ENCODE measurements around the gene CECR2. TPM values are rescaled to one million over a fixed set of nuclear protein-coding genes. Genes with fewer than 3 reads are reported as not detected.

Gene CECR2
- total RNA-seq, 2 donors from 2014 or later: 2.6 to 3.4 TPM

GRCh38 chr22:17501679-17502285 lies 132.5 kb downstream of the CECR2 start:
- H3K4me3 ChIP-seq: no peak overlapping the region
- intact Hi-C loops (cut with DNase I): no loop called here
- H3K4me1 ChIP-seq: no peaks in the 10 kb centered on the region
- DNase-seq (peak; percentile 17 to 55 (median 19)), ATAC-seq (peak; percentile 77)
- no peaks in the 10 kb centered on the region for H3K9me3 ChIP-seq
- TF ChIP-seq POLR2A (IDR thresholded peaks at IDR 0.05) (no peak), CTCF (IDR thresholded peaks at IDR 0.05) (peak; percentile 49 to 87 (median 81))
- H3K27me3 ChIP-seq: no peaks in the 10 kb centered on the region
- no peaks in the 10 kb centered on the region for H3K36me3 ChIP-seq (replicated peaks in 1 of 2; ENCODE audit: insufficient read depth in 1 of 2, low read depth in 2 of 2)
- WGBS, 2 donors: 28 to 34% methylated on average over 12 of the region's 12 CpGs
- no peak overlapping the region for H3K27ac ChIP-seq

- H3K27ac ChIP-seq: no peak overlapping the region
- DNase-seq (no peak), ATAC-seq (no peak)
- H3K4me1 ChIP-seq: no peaks in the 10 kb centered on the region
- 91 to 93% methylated on average over 3 of the region's 3 CpGs for WGBS, 2 donors
- H3K4me3 ChIP-seq: no peak overlapping the region
- intact Hi-C loops (cut with DNase I): loop anchor here (5.0 kb wide), 1 partner anchor 436 kb away; no protein-coding TSS in a partner anchor
- TF ChIP-seq POLR2A (IDR thresholded peaks at IDR 0.05) (no peak), CTCF (IDR thresholded peaks at IDR 0.05) (no peak)
- no peaks in the 10 kb centered on the region for H3K9me3 ChIP-seq
- H3K36me3 ChIP-seq (replicated peaks in 1 of 2; ENCODE audit: insufficient read depth in 1 of 2, low read depth in 2 of 2): no peaks in the 10 kb centered on the region
- H3K27me3 ChIP-seq: no peaks in the 10 kb centered on the region
Observed at GRCh38 chr22:17508110-17508509, 138.8 kb downstream of the CECR2 start.

- Histone ChIP-seq H3K9me3 (no peaks in the 10 kb centered on the region), H3K4me3 (no peak overlapping the region), H3K4me1 (no peaks in the 10 kb centered on the region), H3K27ac (no peak overlapping the region), H3K36me3 (replicated peaks in 1 of 2; ENCODE audit: insufficient read depth in 1 of 2, low read depth in 2 of 2) (no peaks in the 10 kb centered on the region), H3K27me3 (no peaks in the 10 kb centered on the region)
- DNase-seq: no peak
- WGBS, 2 donors: 73 to 84% methylated on average over 4 of the region's 4 CpGs
- no peak for TF ChIP-seq POLR2A (IDR thresholded peaks at IDR 0.05)
- TF ChIP-seq CTCF (IDR thresholded peaks at IDR 0.05): no peak
- intact Hi-C loops (cut with DNase I): no loop called here
- no peak for ATAC-seq
Observed at GRCh38 chr22:17512960-17513359, 143.7 kb downstream of the CECR2 start.

- no peaks in the 10 kb centered on the region for H3K27me3 ChIP-seq
- H3K4me3 ChIP-seq: no peak overlapping the region
- H3K4me1 ChIP-seq: no peaks in the 10 kb centered on the region
- no peak for DNase-seq
- no peaks in the 10 kb centered on the region for H3K36me3 ChIP-seq (replicated peaks in 1 of 2; ENCODE audit: insufficient read depth in 1 of 2, low read depth in 2 of 2)
- no peak overlapping the region for H3K27ac ChIP-seq
- 64 to 65% methylated on average over 2 of the region's 2 CpGs for WGBS, 2 donors
- no peak for ATAC-seq
- H3K9me3 ChIP-seq: no peaks in the 10 kb centered on the region
- intact Hi-C loops (cut with DNase I): no loop called here
- TF ChIP-seq POLR2A (IDR thresholded peaks at IDR 0.05): no peak
- no peak for TF ChIP-seq CTCF (IDR thresholded peaks at IDR 0.05)
Observed at GRCh38 chr22:17513612-17514011, 144.4 kb downstream of the CECR2 start.

- H3K36me3 ChIP-seq (replicated peaks in 1 of 2; ENCODE audit: insufficient read depth in 1 of 2, low read depth in 2 of 2): no peaks in the 10 kb centered on the region
- H3K27ac ChIP-seq: no peak overlapping the region
- DNase-seq (no peak), ATAC-seq (no peak)
- intact Hi-C loops (cut with DNase I): no loop called here
- H3K9me3 ChIP-seq: no peaks in the 10 kb centered on the region
- 82 to 89% methylated on average over 7 of the region's 7 CpGs for WGBS, 2 donors
- H3K27me3 ChIP-seq: no peaks in the 10 kb centered on the region
- H3K4me1 ChIP-seq: no peaks in the 10 kb centered on the region
- H3K4me3 ChIP-seq: no peak overlapping the region
- TF ChIP-seq POLR2A (IDR thresholded peaks at IDR 0.05) (no peak), CTCF (IDR thresholded peaks at IDR 0.05) (no peak)
Observed at GRCh38 chr22:17514084-17514483, 144.8 kb downstream of the CECR2 start.
